HG03066 (cell line): ENCODE measurements around the gene CCDC159.

Experiments used
- ATAC-seq: cut with Tn5 transposase; IDR thresholded peaks from one replicate; pipeline ENCODE4 v1.9.1; 2021; ENCODE audit warnings: low read depth; ENCODE audit not compliant: unreplicated experiment

The CCDC159 gene

DNA sequence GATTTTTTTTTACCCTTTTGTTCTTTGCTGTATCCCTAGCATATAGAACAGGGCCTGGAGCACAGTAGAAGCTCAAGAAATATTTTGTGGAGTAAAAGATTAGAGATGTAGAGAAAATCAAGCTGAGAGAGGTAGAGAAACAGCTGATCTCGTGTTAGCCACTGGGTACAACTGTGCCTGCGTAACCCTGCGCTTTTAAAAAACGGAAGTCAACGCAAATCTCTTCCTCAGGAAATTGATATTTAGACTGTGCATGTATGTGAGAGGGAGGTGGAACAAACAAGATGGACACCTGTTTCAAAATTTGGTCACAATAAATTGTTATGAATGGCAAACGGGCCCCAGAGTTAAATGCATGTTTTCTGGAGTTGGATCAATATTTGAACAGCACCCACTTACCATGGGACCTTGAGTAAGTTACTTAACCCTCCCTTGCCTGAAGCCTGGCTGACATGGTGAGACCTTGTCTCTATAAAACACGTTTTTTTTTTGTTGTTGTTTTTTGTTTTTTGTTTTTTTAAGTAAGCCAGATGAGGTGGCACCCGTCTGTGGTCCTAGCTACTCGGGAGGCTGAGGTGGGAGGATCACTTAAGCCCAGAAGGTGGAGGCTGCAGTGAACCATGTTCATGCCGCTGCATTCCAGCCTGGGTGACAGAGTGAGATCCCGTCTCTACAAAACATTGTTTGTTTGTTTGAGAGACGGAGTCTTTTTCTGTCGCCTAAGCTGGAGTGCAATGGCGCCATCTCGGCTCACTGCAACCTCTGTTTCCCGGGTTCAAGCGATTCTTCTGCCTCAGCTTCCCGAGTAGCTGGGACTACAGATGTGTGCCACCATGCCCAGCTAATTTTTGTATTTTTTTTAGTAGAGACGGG, 41.1 kb downstream of the CCDC159 start:
- no peak for ATAC-seq

DNA sequence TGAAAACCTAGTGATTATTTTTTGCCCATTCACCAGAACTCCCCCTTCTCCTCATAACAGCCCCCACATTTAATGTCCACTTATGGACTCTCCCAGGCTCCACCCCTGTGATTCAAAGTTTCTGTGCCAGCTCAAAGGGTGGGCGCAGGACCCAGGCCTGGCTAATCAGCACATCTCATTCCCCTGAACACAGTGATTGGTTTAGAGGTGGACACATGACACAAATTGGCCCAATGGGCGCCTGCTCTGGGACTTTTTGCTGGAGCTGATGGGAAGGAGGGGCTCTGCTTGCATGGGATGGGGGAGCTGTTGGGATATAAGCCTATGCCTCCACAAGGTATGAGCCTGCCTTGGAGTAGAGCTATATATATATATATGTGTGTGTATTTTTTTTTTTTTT, 44.0 kb downstream of the CCDC159 start:
- no peak for ATAC-seq

DNA sequence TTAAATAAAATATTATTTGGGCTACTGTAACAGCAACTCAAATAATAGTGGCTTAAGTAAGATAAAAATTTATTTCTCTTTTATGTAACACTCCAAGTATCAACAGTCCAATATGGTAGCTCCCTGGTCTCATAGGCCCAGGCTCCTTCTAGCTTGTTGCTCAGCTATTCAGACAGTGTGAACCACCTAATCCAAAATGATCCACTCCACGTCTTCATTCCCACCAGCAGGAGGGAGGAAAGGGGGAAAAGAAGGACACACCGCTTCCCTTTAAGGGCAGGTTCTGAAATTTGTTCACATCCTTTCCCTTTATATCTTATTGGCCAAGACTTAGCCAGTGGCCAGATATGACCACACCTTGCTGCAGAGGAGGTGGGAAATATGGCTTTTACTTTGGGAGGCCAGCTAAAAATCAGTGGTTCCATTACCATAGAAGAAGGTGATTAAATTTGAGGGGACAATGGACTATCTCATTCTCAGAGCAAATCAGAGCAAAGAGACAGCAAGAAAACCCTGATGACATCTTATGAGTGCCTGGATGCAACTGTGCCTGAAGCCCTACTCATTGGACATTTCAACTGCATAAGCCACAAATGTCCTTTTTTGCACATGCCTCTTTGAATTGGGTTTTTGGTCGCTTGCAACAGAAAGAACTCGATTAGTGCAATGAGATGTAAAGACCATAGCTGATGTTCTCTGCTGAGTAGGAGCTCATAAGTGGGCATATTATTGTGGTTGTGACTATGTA, 44.8 kb downstream of the CCDC159 start:
- ATAC-seq = no peak

DNA sequence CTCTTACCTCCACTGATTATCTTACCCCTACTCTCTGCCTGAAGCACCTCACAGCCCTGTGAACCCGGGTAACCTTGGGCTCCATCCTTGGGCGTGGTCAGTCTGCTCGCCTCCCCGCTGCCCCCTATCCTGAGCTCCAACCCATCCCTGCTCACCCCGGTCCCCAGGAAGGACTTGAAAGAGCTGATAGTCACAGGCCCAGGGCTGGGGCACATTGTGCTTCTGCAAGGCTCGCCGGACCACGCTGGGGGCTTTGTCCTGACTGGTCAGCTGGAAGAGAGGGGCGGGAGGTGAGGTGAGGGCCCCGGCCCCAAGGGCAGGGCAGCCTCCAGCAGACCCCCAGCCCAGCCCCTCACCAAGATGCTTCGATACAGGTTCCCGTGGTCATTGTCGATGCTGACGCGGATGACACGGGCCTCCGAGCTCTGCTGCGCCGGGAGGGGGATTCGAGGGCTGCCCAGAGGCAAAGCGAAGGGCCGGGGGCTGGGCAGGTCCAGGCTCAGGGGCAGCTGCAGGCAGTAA, 50.8 kb downstream of the CCDC159 start:
- no peak for ATAC-seq

DNA sequence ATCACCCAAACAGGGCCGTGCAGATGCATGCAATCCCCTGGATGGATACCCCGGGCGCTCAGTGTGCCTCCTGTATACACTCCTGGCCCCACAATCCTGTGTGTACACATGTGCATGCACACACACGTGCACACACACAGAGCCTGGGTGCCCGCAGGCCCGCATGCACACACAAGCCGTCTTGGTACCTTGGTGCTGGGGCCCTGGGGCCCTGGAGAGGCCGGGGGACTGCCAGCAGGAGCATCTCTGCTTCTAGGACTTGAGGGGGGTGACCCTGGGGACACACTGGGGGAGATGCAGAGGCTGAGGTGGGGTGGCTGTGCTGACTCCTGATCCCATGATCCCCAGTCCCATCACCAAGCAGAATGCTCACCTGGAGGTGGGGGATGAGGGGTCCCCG, 53.3 kb downstream of the CCDC159 start:
- no peak for ATAC-seq

DNA sequence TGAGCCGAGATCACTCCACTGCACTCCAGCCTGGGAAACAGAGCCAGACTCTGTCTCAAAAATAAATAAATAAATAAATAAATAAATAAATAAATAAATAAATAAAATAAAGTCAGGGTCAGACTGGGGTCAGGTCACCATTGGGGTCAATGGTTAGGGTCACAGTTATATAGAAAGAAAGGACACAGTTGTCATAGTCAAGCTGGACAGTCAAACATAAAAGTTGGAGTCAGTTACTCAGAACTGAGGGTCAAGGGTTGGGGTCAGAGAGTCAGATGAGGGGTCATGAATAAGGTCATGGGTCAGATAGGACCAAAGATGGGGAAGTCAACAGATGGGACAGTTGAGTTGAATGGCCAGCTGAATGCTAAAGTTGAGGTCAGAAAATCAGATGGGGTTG, 54.5 kb downstream of the CCDC159 start:
- no peak for ATAC-seq

DNA sequence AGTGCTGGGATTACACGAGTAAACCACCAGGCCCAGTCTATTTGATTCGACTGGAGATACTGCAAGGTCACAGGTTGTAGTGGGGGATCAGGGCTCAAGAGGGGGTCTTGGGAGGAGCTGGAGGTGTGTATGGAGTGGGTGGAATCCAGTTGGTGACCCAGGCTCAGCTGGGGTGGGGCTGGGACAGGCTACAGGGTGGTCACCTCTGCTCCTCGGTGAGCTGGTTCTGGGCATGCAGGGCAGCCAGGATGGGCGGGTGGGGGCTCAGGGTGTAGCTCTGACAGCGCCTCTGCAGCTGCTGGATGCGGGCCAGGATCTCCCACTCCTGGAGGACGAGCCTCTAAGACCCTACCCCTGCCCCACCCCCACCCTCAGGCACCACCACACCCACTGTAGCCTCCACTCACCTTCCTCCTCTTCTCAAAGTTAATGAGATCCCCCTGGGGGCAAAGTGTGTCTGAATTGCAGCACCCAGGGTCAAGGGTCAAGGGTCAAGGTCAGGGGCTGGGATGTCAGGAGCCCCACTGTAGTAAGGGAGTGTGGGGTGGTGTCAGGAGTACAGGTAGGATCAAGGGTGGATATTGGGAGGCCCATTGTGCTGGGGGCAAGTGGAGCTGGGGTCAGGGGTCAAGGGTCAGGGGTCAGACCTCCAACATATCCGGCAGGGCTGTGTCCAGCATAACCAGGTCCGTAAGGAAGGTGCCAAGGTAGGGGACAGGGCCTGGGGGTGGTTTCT, 55.7 kb downstream of the CCDC159 start:
- no peak for ATAC-seq
